Endothelial cell of umbilical vein (primary cell): Measurements from ENCODE around the gene HS3ST3A1.
"Not testable (repeated sequence)": the region's sequence is repeated elsewhere in the genome, so short reads cannot be mapped to it uniquely, and the experiment has no call there.

Source experiments
- EZH2 ChIP-seq: IDR thresholded peaks from 2 replicates; pipeline ENCODE4 v1.6.1; 2012; ENCODE audit warnings: borderline replicate concordance, low read depth, mild to moderate bottlenecking, moderate library complexity, low read length, inconsistent platforms; ENCODE audit not compliant: severe bottlenecking
- JUN ChIP-seq: IDR thresholded peaks from 2 replicates; pipeline ENCODE4 v1.6.1; 2011; ENCODE audit warnings: borderline replicate concordance, low read depth; ENCODE audit not compliant: insufficient read length, insufficient read depth
- POLR2A ChIP-seq: IDR thresholded peaks from 2 replicates; pipeline ENCODE4 v1.6.1; 2012; ENCODE audit warnings: low read depth, mild to moderate bottlenecking, control low read depth, low read length
- POLR2AphosphoS5 ChIP-seq: IDR thresholded peaks from 2 replicates; pipeline ENCODE4 v1.6.1; 2012; ENCODE audit warnings: low read depth, mild to moderate bottlenecking, control low read depth, low read length, moderate library complexity; ENCODE audit not compliant: insufficient read depth
- TF ChIP-seq, protein P1 (sequence below), 2 donors: IDR thresholded peaks; 1 replicate in 1 of 2; 2 replicates in 1 of 2; pipeline ENCODE4 v1.5.1; 2011; ENCODE audit warnings: low read length in 2 of 2, mild to moderate bottlenecking in 2 of 2, moderate library complexity in 2 of 2, control low read depth in 1 of 2, inconsistent platforms in 1 of 2, low read depth in 1 of 2; ENCODE audit not compliant: insufficient read depth in 1 of 2; ENCODE audit errors: extremely low read depth in 1 of 2
- TF ChIP-seq, protein P2 (sequence below): IDR thresholded peaks from 2 replicates; pipeline ENCODE4 v1.6.1; 2011; ENCODE audit not compliant: insufficient read depth, insufficient read length

DNA sequence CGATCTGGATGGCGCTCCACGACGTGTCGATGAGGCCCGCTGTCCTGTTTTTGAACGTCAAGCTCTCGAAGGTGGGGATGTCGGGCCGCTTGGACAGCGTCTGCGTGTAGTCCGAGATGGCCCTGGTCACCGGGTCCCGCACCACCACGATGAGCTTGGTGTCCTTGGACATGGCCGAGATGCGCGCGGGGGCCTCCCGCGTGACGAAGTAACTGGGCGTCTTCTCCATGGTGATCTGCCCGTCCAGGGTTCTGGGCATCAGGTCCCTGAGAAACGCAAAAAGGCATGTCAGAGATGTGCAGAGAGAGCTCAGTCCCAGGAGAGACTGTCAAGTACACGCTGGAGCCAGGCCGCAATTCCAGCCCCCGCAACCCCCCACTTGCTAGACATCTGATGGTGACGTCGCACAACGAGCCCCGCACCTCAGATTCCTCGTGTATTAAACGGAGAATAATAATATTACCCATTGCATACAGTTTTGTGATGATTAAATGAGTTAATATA is 105.1 kb downstream of the HS3ST3A1 start:
- TF ChIP-seq, protein P1, sequence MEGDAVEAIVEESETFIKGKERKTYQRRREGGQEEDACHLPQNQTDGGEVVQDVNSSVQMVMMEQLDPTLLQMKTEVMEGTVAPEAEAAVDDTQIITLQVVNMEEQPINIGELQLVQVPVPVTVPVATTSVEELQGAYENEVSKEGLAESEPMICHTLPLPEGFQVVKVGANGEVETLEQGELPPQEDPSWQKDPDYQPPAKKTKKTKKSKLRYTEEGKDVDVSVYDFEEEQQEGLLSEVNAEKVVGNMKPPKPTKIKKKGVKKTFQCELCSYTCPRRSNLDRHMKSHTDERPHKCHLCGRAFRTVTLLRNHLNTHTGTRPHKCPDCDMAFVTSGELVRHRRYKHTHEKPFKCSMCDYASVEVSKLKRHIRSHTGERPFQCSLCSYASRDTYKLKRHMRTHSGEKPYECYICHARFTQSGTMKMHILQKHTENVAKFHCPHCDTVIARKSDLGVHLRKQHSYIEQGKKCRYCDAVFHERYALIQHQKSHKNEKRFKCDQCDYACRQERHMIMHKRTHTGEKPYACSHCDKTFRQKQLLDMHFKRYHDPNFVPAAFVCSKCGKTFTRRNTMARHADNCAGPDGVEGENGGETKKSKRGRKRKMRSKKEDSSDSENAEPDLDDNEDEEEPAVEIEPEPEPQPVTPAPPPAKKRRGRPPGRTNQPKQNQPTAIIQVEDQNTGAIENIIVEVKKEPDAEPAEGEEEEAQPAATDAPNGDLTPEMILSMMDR (IDR thresholded peaks at IDR 0.05; ENCODE audit: extremely low read depth in 1 of 2, insufficient read depth in 1 of 2, low read depth in 1 of 2, low read length in 2 of 2), result not testable (repeated sequence)
- TF ChIP-seq POLR2A, EZH2, JUN, POLR2AphosphoS5: not testable (repeated sequence)
- TF ChIP-seq, protein P2, sequence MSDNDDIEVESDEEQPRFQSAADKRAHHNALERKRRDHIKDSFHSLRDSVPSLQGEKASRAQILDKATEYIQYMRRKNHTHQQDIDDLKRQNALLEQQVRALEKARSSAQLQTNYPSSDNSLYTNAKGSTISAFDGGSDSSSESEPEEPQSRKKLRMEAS, result not testable (repeated sequence)
